SH-SY5Y (cell line): ENCODE results near the gene SIDT1.

Experiments used
- GATA2 ChIP-seq: IDR thresholded peaks from 2 replicates; pipeline ENCODE4 v1.6.1; 2011; ENCODE audit warnings: mild to moderate bottlenecking, low read depth, low read length
- GATA3 ChIP-seq: IDR thresholded peaks from 2 replicates; pipeline ENCODE4 v1.6.1; 2011; ENCODE audit warnings: low read depth, mild to moderate bottlenecking, low read length, moderate library complexity

DNA sequence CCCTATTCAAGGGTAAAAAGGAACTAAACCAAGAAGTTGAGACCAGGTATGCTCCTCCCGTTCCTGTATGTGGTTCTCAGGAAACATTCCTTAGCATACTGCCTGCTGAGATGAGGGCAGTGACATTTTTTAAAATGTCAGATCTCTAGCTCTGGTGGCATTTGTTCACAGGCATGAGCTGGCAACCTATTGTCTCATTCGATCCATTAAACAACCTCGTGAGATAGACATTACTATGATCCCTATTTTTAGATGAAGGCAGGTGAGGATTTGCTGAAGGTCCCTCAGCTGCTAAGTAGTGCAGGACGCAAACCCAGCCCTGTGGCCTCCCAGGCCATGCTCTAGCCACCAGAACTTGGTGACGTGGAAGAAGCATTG is 74.9 kb downstream of the SIDT1 start:
- TF ChIP-seq GATA3 (no peak), GATA2 (no peak)
